Progenitor cell of endocrine pancreas (in vitro differentiated cells): Measurements from ENCODE around the gene PCBP1. TPM values are rescaled to one million over a fixed set of nuclear protein-coding genes. Genes with fewer than 3 reads are reported as not detected.
A peak's percentile ranks its signal among the peaks of the same experiment; 100 is the strongest.

Source experiments
- DNase-seq: peaks from one replicate; pipeline ENCODE4 v3.0.0; 2021; ENCODE audit warnings: low spot score; ENCODE audit not compliant: unreplicated experiment
- H3K27ac Mint-ChIP-seq: 2 replicates; pipeline ENCODE4 v1.8.0; 2021; ENCODE audit warnings: mild to moderate bottlenecking, moderate library complexity, mixed read lengths
- H3K27me3 Mint-ChIP-seq: 2 replicates; pipeline ENCODE4 v1.8.0; 2021; ENCODE audit warnings: mixed read lengths
- H3K36me3 Mint-ChIP-seq: 2 replicates; pipeline ENCODE4 v1.8.0; 2022; ENCODE audit warnings: mixed read lengths; ENCODE audit not compliant: insufficient read depth
- H3K4me1 Mint-ChIP-seq: 2 replicates; pipeline ENCODE4 v1.8.0; 2021; ENCODE audit warnings: low read depth, mixed read lengths
- H3K4me3 Mint-ChIP-seq: 2 replicates; pipeline ENCODE4 v1.8.0; 2021; ENCODE audit warnings: low read depth, mild to moderate bottlenecking, moderate library complexity, mixed read lengths
- H3K9me3 Mint-ChIP-seq: 2 replicates; pipeline ENCODE4 v1.8.0; 2021; ENCODE audit warnings: low read depth, mixed read lengths
- CTCF ChIP-seq: fragments of 200-600 bp; sonication (generic); IDR thresholded peaks from one replicate; pipeline ENCODE4 v1.5.0; 2021; ENCODE audit warnings: antibody characterized with exemption, mild to moderate bottlenecking; ENCODE audit not compliant: unreplicated experiment
- total RNA-seq: library from RNA; stranded (reverse); gene quantifications from 2 replicates; pipeline ENCODE4 v1.2.1, GENCODE V29; 2021

Gene PCBP1
- total RNA-seq, 1 donor from 2014 or later: 305 TPM

- peaks cover 22% of the 10 kb centered on the region for H3K4me1 Mint-ChIP-seq
- H3K4me3 Mint-ChIP-seq: no peak overlapping the region
- H3K27ac Mint-ChIP-seq: no peak overlapping the region
- H3K9me3 Mint-ChIP-seq: no peaks in the 10 kb centered on the region
- no peaks in the 10 kb centered on the region for H3K36me3 Mint-ChIP-seq
- TF ChIP-seq CTCF: no peak
- no peaks in the 10 kb centered on the region for H3K27me3 Mint-ChIP-seq
- DNase-seq: no peak
Observed at GRCh38 chr2:70115646-70116442, 28.6 kb downstream of the PCBP1 start.

GRCh38 chr2:70116936-70117552 lies 29.8 kb downstream of the PCBP1 start:
- Mint-ChIP-seq H3K27ac (peak overlapping the region; percentile 49), H3K4me3 (no peak overlapping the region), H3K9me3 (no peaks in the 10 kb centered on the region), H3K36me3 (no peaks in the 10 kb centered on the region), H3K27me3 (no peaks in the 10 kb centered on the region), H3K4me1 (peaks cover 24% of the 10 kb centered on the region)
- no peak for DNase-seq
- TF ChIP-seq CTCF: no peak

- H3K36me3 Mint-ChIP-seq: no peaks in the 10 kb centered on the region
- no peaks in the 10 kb centered on the region for H3K9me3 Mint-ChIP-seq
- H3K27me3 Mint-ChIP-seq: no peaks in the 10 kb centered on the region
- H3K4me3 Mint-ChIP-seq: peak overlapping the region; percentile 22
- TF ChIP-seq CTCF: no peak
- DNase-seq: no peak
- H3K27ac Mint-ChIP-seq: peak overlapping the region; percentile 86
- H3K4me1 Mint-ChIP-seq: peaks cover 22% of the 10 kb centered on the region
Observed at GRCh38 chr2:70118798-70119454, 31.6 kb downstream of the PCBP1 start.

- no peak overlapping the region for H3K4me3 Mint-ChIP-seq
Observed at GRCh38 chr2:70121627-70122372, 34.5 kb downstream of the PCBP1 start.

More at GRCh38 chr2:70121627-70122372, 34.5 kb downstream of the PCBP1 start:
- DNase-seq: no peak
- Mint-ChIP-seq H3K4me1 (peaks cover 24% of the 10 kb centered on the region), H3K9me3 (no peaks in the 10 kb centered on the region), H3K36me3 (no peaks in the 10 kb centered on the region), H3K27me3 (no peaks in the 10 kb centered on the region), H3K27ac (peak overlapping the region; percentile 77)
- no peak for TF ChIP-seq CTCF
